ENCODE measurements around the gene UROD. TPM values are rescaled to one million over a fixed set of nuclear protein-coding genes. Genes with fewer than 3 reads are reported as not detected.

The UROD gene
- total RNA-seq, 1 experiment from 2014 or later: 76.9 TPM

DNA sequence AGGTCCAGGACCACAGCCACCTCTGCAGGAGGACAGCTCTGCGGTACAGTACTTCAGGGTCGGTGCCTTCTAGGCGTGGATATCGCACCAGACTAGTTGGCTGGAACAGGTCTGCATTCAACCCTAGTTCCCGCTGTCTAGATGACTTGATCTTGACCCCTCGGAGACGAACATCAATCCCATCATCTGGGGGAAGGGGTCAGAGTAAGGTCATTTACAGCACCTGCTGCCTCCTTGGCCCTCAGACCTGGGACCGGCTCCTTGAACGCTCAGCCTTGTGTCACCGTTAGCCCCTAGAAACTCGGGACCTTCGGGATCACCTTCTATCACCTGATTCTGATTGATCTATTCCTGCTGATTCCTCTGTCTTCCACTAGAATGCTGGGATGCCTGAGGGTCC, 3.5 kb upstream of the UROD start:
- peaks cover 8% of the 10 kb centered on the region for H3K4me1 Mint-ChIP-seq (ENCODE audit: insufficient read depth, unreplicated experiment)
- H3K27ac Mint-ChIP-seq (ENCODE audit: low read depth, unreplicated experiment): no peak overlapping the region
- H3K4me3 Mint-ChIP-seq (ENCODE audit: unreplicated experiment): no peak overlapping the region
- intact Hi-C loops (cut with micrococcal nuclease): no loop called here
- ChIA-PET CTCF (interaction anchor here (1.1 kb wide), 1 partner anchor 172 kb away, joined by 3 read pairs; no protein-coding TSS in a partner anchor), POLR2A (interaction anchor here (0.6 kb wide), 1 partner anchor 322 kb away, joined by 3 read pairs; no protein-coding TSS in a partner anchor)
- no peaks in the 10 kb centered on the region for H3K27me3 Mint-ChIP-seq (ENCODE audit: insufficient read depth, unreplicated experiment)
- DNase-seq (ENCODE audit: unreplicated experiment): no peak
- peaks cover 34% of the 10 kb centered on the region for H3K36me3 Mint-ChIP-seq (ENCODE audit: insufficient read depth, unreplicated experiment)
- no TSS peak for BruUV-seq (replicated peaks)
- TF ChIP-seq, protein P1, sequence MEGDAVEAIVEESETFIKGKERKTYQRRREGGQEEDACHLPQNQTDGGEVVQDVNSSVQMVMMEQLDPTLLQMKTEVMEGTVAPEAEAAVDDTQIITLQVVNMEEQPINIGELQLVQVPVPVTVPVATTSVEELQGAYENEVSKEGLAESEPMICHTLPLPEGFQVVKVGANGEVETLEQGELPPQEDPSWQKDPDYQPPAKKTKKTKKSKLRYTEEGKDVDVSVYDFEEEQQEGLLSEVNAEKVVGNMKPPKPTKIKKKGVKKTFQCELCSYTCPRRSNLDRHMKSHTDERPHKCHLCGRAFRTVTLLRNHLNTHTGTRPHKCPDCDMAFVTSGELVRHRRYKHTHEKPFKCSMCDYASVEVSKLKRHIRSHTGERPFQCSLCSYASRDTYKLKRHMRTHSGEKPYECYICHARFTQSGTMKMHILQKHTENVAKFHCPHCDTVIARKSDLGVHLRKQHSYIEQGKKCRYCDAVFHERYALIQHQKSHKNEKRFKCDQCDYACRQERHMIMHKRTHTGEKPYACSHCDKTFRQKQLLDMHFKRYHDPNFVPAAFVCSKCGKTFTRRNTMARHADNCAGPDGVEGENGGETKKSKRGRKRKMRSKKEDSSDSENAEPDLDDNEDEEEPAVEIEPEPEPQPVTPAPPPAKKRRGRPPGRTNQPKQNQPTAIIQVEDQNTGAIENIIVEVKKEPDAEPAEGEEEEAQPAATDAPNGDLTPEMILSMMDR (IDR thresholded peaks at IDR 0.05; ENCODE audit: unreplicated experiment): no peak
- H3K9me3 Mint-ChIP-seq (ENCODE audit: unreplicated experiment): no peaks in the 10 kb centered on the region

DNA sequence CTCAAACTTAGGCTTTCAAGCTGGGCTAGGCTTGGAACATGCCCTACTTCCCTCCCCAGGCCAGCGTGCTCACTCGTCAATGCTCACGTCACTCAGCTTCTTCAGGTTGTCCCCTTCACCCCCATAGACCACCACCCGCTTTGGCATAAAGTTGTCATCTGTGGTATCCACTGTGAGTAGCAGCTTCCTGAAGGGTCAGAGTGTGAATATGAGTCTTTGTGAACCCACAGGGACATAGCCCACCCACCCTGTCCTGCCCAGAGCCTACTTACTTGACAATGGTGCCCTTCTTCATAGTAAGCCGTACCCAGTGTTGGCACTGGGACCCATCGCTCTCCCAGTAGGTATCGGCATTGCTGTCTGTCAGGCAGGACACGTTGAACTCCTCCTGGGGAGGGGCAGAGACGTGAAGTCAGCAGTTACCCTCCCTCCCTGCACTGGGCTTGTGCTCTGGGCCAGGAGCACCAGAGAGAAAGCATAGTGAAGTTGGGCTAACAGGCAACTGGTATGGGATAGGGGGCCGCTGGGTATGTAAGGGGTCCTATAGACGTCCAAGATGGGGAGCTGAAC, 2.7 kb upstream of the UROD start:
- CTCF ChIA-PET: interaction anchor here (0.7 to 3.2 kb wide), 3 partner anchors 187 to 461 kb away, joined by 3 to 13 read pairs (median 3); partner anchors contain the start of gene RNU5D-1
- no peak for DNase-seq (ENCODE audit: unreplicated experiment)
- TF ChIP-seq, protein P1 (IDR thresholded peaks at IDR 0.05; ENCODE audit: unreplicated experiment): no peak
- Mint-ChIP-seq H3K27ac (ENCODE audit: low read depth, unreplicated experiment) (peak overlapping the region; percentile 85), H3K27me3 (ENCODE audit: insufficient read depth, unreplicated experiment) (no peaks in the 10 kb centered on the region), H3K9me3 (ENCODE audit: unreplicated experiment) (no peaks in the 10 kb centered on the region), H3K4me1 (ENCODE audit: insufficient read depth, unreplicated experiment) (peaks cover 11% of the 10 kb centered on the region), H3K36me3 (ENCODE audit: insufficient read depth, unreplicated experiment) (peaks cover 40% of the 10 kb centered on the region), H3K4me3 (ENCODE audit: unreplicated experiment) (peak overlapping the region; percentile 88)
- BruUV-seq (replicated peaks): no TSS peak
- intact Hi-C loops (cut with micrococcal nuclease): no loop called here
- POLR2A ChIA-PET: interaction anchor here (1.0 to 5.6 kb wide), 6 partner anchors 18 to 482 kb away, joined by 3 to 56 read pairs (median 44); partner anchors contain the start of genes EIF2B3, PLK3, RNU5D-1 and TESK2

DNA sequence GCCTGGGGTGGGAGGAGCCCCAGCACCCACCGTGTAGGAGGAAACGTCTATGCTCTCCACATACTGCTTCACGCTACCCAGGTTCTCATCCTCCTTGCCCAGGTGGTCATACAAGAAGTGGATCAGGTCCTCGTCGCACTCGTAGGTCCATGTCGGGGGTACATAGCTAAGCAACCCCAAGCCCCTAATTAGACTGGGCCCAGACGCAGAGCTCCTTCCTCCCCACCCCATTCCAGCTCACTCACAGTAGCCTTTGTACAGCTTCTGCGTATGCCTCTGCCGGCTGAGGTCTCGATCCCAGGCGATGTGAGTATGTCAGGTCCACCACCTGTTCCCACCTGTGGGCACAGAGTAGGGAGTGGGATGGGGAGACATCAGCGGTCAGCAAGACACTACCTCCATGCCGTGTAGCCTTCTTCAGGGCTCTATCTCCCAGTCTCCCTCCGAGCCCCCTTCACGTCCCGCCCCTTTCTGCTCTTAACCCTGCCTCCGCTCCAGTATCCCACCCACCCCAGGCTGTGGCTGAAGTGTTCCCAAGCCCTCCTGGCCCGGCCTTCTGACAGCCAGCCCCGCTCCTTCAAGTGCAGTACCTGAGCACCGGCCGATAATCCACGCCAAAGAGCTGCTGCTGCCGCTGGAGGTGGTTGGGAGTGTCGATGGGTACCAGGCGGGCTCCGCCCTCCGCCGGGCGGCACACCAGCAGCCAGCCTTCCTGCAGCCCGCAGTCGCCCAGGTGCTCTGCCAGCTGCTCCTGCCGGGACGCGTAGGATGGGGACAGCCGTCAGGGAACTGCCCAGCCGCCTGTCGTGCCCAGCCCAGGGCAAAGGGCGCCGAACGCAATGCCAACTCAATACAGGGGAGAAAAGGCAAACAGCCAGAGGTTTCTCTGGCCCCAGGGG, 1.8 kb upstream of the UROD start:
- POLR2A ChIA-PET: interaction anchor here (0.7 to 11.7 kb wide), 32 partner anchors 10 to 676 kb away, joined by 3 to 176 read pairs (median 7); partner anchors contain the start of genes AKR1A1, ARMH1, CCDC163 and EIF2B3
- Mint-ChIP-seq H3K27me3 (ENCODE audit: insufficient read depth, unreplicated experiment) (no peaks in the 10 kb centered on the region), H3K36me3 (ENCODE audit: insufficient read depth, unreplicated experiment) (peaks cover 41% of the 10 kb centered on the region), H3K4me1 (ENCODE audit: insufficient read depth, unreplicated experiment) (peaks cover 20% of the 10 kb centered on the region), H3K4me3 (ENCODE audit: unreplicated experiment) (peak overlapping the region; percentile 88), H3K27ac (ENCODE audit: low read depth, unreplicated experiment) (peak overlapping the region; percentile 85), H3K9me3 (ENCODE audit: unreplicated experiment) (no peaks in the 10 kb centered on the region)
- intact Hi-C loops (cut with micrococcal nuclease): loop anchor here (2.0 to 5.0 kb wide), 4 partner anchors 85 to 562 kb away; partner anchors contain the start of gene RNU5D-1
- peak; percentile 24 for DNase-seq (ENCODE audit: unreplicated experiment)
- TF ChIP-seq, protein P1 (IDR thresholded peaks at IDR 0.05; ENCODE audit: unreplicated experiment): no peak
- no TSS peak for BruUV-seq (replicated peaks)
- CTCF ChIA-PET: interaction anchor here (0.6 to 12.2 kb wide), 10 partner anchors 181 to 1206 kb away, joined by 3 to 437 read pairs (median 4); partner anchors contain the start of genes PLK3 and RNU5D-1

All from MCF 10A (cell line).